ENCODE data around the gene OR6C2.

DNA sequence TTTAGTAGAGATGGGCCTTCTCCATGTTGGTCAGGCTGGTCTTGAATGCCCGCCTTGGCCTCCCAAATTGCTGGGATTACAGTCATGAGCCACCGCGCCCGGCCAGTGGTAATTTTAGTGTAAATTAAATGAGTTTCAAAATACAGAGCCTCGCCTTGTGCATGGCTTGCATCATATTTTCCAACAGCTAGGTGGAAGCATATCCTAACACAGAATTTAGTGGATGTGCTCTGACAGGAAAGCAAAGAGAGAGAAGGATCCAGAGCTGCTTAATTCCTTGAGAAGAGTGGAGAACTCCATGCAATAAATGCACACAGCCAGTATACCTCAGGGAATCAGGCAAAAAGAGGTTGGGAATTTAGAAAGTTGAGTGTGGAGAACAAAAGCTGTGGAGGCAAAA, 2.5 kb downstream of the OR6C2 start:
- TF ChIP-seq, protein P1, sequence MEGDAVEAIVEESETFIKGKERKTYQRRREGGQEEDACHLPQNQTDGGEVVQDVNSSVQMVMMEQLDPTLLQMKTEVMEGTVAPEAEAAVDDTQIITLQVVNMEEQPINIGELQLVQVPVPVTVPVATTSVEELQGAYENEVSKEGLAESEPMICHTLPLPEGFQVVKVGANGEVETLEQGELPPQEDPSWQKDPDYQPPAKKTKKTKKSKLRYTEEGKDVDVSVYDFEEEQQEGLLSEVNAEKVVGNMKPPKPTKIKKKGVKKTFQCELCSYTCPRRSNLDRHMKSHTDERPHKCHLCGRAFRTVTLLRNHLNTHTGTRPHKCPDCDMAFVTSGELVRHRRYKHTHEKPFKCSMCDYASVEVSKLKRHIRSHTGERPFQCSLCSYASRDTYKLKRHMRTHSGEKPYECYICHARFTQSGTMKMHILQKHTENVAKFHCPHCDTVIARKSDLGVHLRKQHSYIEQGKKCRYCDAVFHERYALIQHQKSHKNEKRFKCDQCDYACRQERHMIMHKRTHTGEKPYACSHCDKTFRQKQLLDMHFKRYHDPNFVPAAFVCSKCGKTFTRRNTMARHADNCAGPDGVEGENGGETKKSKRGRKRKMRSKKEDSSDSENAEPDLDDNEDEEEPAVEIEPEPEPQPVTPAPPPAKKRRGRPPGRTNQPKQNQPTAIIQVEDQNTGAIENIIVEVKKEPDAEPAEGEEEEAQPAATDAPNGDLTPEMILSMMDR (IDR thresholded peaks at IDR 0.05; ENCODE audit: low read depth, low read length, poor library complexity, severe bottlenecking), result peak; percentile 31
- no peak for TF ChIP-seq EZH2phosphoT487 (IDR thresholded peaks at IDR 0.05; ENCODE audit: borderline replicate concordance, low read length)
